ENCODE data around the gene PIP4K2C. TPM values are rescaled to one million over a fixed set of nuclear protein-coding genes. Genes with fewer than 3 reads are reported as not detected.
"Not testable (repeated sequence)": the region's sequence is repeated elsewhere in the genome, so short reads cannot be mapped to it uniquely, and the experiment has no call there.

PIP4K2C gene
- total RNA-seq, 2 experiments from 2014 or later, result 17.8 to 20.6 TPM

GRCh38 chr12:57563358-57563757 lies 27.6 kb upstream of the PIP4K2C start:
- Mint-ChIP-seq H3K9me3 (no peaks in the 10 kb centered on the region), H3K4me1 (ENCODE audit: low read depth) (no peaks in the 10 kb centered on the region), H3K36me3 (no peaks in the 10 kb centered on the region), H3K4me3 (no peak overlapping the region), H3K27me3 (no peaks in the 10 kb centered on the region), H3K27ac (no peak overlapping the region)
- ChIA-PET POLR2A (no interaction called here), CTCF (interaction anchor here (3.3 kb wide), 1 partner anchor 19 kb away, joined by 14 read pairs; no protein-coding TSS in a partner anchor)
- DNase-seq, result no peak
- intact Hi-C loops (cut with micrococcal nuclease), result no loop called here

DNA sequence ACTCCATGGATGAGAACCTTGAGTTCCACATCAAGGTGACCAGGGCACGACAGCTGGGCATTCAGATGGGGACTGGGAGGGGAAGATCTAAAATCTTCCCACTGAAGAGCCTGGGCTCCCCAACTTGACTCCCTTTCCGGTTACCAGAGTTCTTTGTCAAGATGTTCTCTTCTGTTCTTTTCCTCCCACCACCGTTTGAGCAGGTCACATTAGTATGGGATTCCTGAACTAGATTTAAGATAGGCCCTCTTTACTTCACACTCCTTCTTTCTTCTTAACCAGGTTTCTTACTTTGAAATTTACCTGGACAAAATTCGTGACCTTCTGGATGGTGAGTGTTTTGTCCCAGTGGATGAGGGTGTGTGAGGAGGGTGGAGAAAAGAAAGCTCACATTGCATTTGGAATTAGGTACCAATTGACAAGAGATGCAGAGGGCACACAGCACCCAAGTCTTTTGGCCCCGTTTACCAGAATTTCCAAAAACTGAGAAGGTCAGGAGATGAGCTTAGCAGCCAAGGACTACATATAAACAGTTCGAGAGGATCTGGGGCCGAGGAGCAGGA lies 26.7 kb upstream of the PIP4K2C start:
- Mint-ChIP-seq H3K27me3 (no peaks in the 10 kb centered on the region), H3K27ac (no peak overlapping the region), H3K4me1 (ENCODE audit: low read depth) (no peaks in the 10 kb centered on the region), H3K36me3 (no peaks in the 10 kb centered on the region), H3K9me3 (no peaks in the 10 kb centered on the region), H3K4me3 (no peak overlapping the region)
- ChIA-PET POLR2A (no interaction called here), CTCF (interaction anchor here (3.3 kb wide), 1 partner anchor 18 kb away, joined by 14 read pairs; no protein-coding TSS in a partner anchor)
- DNase-seq, result no peak
- intact Hi-C loops (cut with micrococcal nuclease), result no loop called here

DNA sequence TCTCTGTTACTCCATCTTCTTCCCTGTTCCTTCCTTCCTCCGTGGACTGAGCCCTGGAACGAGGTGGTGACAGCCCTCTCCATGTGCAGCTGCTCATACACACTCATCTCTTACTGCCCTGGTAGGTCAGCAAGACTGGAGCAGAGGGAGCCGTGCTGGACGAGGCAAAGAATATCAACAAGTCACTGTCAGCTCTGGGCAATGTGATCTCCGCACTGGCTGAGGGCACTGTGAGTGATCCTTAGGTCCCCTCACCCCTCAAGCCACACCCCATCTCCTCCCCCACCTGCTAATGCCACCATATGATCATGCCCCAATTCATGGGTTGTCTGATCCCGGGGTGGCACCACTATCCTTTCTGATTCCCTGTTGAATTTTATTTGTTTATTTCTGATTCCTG lies 22.2 kb upstream of the PIP4K2C start:
- Mint-ChIP-seq H3K36me3 (no peaks in the 10 kb centered on the region), H3K9me3 (no peaks in the 10 kb centered on the region)
- POLR2A ChIA-PET, result no interaction called here

GRCh38 chr12:57569858-57570257 lies 21.1 kb upstream of the PIP4K2C start:
- Mint-ChIP-seq H3K4me3 (no peak overlapping the region), H3K36me3 (no peaks in the 10 kb centered on the region), H3K27me3 (no peaks in the 10 kb centered on the region), H3K4me1 (ENCODE audit: low read depth) (no peaks in the 10 kb centered on the region), H3K27ac (no peak overlapping the region), H3K9me3 (no peaks in the 10 kb centered on the region)
- intact Hi-C loops (cut with micrococcal nuclease), result no loop called here
- ChIA-PET POLR2A (no interaction called here), CTCF (interaction anchor here (0.7 to 1.0 kb wide), 3 partner anchors 14 to 111 kb away, joined by 3 read pairs; partner anchors contain the start of gene DCTN2)
- no peak for DNase-seq

More for the DNA sequence above, 22.2 kb upstream of the PIP4K2C start:
- no peaks in the 10 kb centered on the region for H3K27me3 Mint-ChIP-seq
- intact Hi-C loops (cut with micrococcal nuclease), result no loop called here
- DNase-seq, result no peak
- CTCF ChIA-PET, result interaction anchor here (0.8 kb wide), 1 partner anchor 22 kb away, joined by 3 read pairs; the partner anchor contains the start of gene DCTN2
- no peaks in the 10 kb centered on the region for H3K4me1 Mint-ChIP-seq (ENCODE audit: low read depth)
- H3K4me3 Mint-ChIP-seq, result no peak overlapping the region
- H3K27ac Mint-ChIP-seq, result no peak overlapping the region

- H3K4me3 Mint-ChIP-seq; H3K9me3 Mint-ChIP-seq; DNase-seq; intact Hi-C loops (cut with micrococcal nuclease); H3K36me3 Mint-ChIP-seq; H3K27me3 Mint-ChIP-seq; POLR2A ChIA-PET; H3K4me1 Mint-ChIP-seq (ENCODE audit: low read depth); H3K27ac Mint-ChIP-seq: not testable (repeated sequence)
- CTCF ChIA-PET, result interaction anchor here (1.0 kb wide), 2 partner anchors 13 kb away, joined by 3 to 5 read pairs; no protein-coding TSS in a partner anchor
Observed at GRCh38 chr12:57570438-57570837, 20.6 kb upstream of the PIP4K2C start.

DNA sequence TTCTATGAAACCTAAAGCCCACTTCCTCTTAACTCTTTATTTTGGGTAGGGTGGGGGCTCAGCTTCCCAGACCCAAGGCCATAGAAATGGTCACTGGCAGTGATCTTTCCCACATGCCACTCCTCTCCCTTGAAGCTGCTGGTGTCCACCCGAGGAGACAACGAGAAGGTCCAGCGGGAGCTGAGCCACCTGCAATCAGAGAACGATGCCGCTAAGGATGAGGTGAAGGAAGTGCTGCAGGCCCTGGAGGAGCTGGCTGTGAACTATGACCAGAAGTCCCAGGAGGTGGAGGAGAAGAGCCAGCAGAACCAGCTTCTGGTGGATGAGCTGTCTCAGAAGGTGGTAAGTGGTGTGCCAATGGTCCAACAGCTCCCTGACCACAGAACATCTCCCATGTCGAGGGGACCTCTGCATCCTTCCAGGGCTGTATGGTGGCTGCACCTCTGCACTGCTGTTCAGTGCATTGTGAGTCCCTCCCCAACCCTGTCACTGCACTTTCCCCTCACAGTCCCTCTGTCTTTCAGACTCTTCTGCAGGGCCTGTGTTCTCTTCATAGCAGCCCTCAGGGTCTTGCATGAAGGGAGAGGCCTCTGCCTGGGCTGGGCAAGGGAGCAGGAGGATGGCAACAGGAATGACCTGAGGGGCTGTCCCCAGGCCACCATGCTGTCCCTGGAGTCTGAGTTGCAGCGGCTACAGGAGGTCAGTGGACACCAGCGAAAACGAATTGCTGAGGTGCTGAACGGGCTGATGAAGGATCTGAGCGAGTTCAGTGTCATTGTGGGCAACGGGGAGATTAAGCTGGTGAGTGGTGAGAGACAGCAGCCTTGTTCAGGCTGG lies 18.8 kb upstream of the PIP4K2C start:
- intact Hi-C loops (cut with micrococcal nuclease), result no loop called here
- no peak for DNase-seq
- H3K4me1 Mint-ChIP-seq (ENCODE audit: low read depth), result no peaks in the 10 kb centered on the region
- H3K9me3 Mint-ChIP-seq, result no peaks in the 10 kb centered on the region
- no peak overlapping the region for H3K27ac Mint-ChIP-seq
- no peak overlapping the region for H3K4me3 Mint-ChIP-seq
- no peaks in the 10 kb centered on the region for H3K36me3 Mint-ChIP-seq
- no peaks in the 10 kb centered on the region for H3K27me3 Mint-ChIP-seq
- ChIA-PET POLR2A (no interaction called here), CTCF (interaction anchor here (0.6 to 0.9 kb wide), 2 partner anchors 8 to 335 kb away, joined by 3 read pairs; no protein-coding TSS in a partner anchor)

DNA sequence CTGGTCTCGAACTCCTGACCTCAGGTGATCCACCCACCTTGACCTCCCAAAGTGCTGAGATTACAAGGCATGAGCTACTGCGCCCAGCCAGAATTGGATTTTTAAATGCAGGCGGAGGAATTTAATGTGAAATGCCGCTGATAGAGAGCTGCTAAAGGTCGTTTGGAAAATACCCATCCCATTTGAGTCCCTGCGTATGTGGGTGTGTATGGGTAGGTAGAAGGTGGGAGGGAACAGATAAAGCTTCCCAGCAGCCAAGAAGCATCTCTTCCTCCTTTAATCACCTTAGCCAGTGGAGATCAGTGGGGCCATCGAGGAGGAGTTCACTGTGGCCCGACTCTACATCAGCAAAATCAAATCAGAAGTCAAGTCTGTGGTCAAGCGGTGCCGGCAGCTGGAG lies 16.2 kb upstream of the PIP4K2C start:
- no peaks in the 10 kb centered on the region for H3K4me1 Mint-ChIP-seq (ENCODE audit: low read depth)
- H3K36me3 Mint-ChIP-seq, result no peaks in the 10 kb centered on the region
- no peak overlapping the region for H3K4me3 Mint-ChIP-seq
- ChIA-PET POLR2A (no interaction called here), CTCF (interaction anchor here (1.0 to 2.0 kb wide), 4 partner anchors 8 to 55 kb away, joined by 3 to 10 read pairs (median 6); no protein-coding TSS in a partner anchor)
- no peaks in the 10 kb centered on the region for H3K27me3 Mint-ChIP-seq
- H3K27ac Mint-ChIP-seq, result no peak overlapping the region
- H3K9me3 Mint-ChIP-seq, result no peaks in the 10 kb centered on the region
- intact Hi-C loops (cut with micrococcal nuclease), result no loop called here
- DNase-seq, result no peak

DNA sequence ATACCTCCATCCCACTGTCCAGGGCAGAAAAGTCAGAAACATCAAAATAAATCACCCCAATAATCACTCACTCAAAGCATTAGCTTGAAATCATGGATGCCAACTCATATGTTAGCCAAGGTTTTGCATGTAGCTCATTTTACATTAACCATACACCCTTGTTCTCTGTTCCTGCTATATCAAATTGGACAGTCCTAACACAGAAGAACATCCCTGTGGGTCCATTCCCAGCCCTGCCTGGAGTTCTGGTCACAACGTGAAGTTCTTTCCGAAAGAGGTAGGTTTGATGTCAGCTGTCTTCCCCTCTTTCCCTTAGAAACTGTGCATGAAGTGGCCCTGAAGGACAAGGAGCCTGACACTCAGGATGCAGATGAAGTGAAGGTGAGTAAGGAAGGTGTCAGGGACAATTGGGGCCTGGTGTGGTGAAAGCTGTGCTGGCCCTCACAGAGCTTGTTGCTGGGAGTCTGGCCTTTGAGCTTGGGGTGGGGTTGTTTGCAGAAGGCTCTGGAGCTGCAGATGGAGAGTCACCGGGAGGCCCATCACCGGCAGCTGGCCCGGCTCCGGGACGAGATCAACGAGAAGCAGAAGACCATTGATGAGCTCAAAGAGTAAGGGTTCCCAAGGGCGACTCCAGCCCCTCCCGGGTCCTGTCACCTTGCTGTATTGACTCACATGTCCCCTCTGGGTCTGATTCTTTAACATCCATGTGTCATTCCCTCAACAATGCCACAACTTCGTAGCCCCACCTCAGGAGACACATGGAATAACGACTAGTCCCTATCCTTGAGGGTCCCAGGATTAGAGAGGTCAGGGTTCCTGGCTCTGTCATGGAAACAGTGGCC lies 15.0 kb upstream of the PIP4K2C start:
- intact Hi-C loops (cut with micrococcal nuclease), result no loop called here

DNA sequence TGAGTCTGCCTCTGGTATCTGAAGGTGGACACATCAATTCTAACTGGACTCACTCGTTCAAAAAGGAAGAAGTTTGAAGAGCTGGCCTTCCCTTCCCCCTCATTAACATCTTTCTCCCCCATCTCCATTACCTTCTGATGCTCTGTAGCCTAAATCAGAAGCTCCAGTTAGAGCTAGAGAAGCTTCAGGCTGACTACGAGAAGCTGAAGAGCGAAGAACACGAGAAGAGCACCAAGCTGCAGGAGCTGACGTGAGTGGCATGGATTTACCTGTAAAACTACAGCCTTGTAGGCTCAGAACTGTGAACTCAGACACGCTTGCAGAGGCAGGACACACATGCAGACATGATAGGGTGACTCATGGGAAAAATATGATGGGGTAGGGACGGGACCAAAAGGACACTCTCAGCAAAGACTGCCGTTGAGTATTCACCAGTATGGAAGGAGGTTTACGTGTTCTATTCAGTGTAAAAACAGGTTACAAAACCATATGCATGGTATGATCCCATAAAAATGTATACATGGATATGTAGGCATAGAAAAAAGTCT lies 14.3 kb upstream of the PIP4K2C start:
- DNase-seq, result no peak
- H3K4me1 Mint-ChIP-seq (ENCODE audit: low read depth), result no peaks in the 10 kb centered on the region
- no peak overlapping the region for H3K27ac Mint-ChIP-seq
- intact Hi-C loops (cut with micrococcal nuclease), result no loop called here
- no peak overlapping the region for H3K4me3 Mint-ChIP-seq
- no peaks in the 10 kb centered on the region for H3K27me3 Mint-ChIP-seq
- H3K36me3 Mint-ChIP-seq, result no peaks in the 10 kb centered on the region
- ChIA-PET CTCF (no interaction called here), POLR2A (no interaction called here)
- H3K9me3 Mint-ChIP-seq, result no peaks in the 10 kb centered on the region

More for the DNA sequence above, 15.0 kb upstream of the PIP4K2C start:
- no peak for DNase-seq
- Mint-ChIP-seq H3K27ac (no peak overlapping the region), H3K36me3 (no peaks in the 10 kb centered on the region), H3K4me3 (no peak overlapping the region), H3K9me3 (no peaks in the 10 kb centered on the region), H3K27me3 (no peaks in the 10 kb centered on the region), H3K4me1 (ENCODE audit: low read depth) (no peaks in the 10 kb centered on the region)
- ChIA-PET POLR2A (no interaction called here), CTCF (interaction anchor here (0.8 to 2.0 kb wide), 6 partner anchors 7 to 117 kb away, joined by 3 to 10 read pairs (median 4); no protein-coding TSS in a partner anchor)

DNA sequence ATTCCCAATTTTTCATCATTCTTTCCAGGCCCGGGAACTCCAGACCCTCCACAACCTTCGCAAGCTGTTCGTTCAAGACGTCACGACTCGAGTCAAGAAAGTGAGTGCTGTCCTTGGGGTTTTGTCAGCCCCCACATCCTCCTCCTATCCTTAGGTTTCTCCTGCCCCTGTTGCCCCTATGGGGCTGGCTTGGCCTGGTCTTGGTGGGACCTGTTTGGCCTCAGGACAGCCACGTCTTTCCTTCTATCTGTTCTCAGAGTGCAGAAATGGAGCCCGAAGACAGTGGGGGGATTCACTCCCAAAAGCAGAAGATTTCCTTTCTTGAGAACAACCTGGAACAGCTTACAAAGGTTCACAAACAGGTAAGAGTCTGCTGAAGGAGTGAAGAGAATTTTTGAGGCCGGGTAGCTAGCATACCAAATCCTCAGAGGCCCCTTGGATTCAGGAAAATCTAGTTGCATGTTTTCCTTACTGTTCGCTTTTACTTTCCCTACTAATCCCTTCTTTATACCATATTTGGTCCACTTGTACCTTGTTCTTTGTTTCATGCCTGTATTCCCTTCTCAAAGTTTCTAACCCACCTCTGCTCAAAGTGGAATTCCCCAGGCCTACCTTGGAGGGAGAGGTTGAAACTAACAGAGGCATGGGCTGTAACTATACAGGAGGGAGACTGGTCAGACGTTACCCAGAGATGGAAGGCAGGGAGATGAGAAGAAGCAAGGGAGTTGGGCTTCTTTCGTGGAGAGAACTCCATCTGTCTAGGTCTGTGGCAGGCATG lies 12.8 kb upstream of the PIP4K2C start:
- DNase-seq, result no peak
- no peaks in the 10 kb centered on the region for H3K36me3 Mint-ChIP-seq
- CTCF ChIA-PET, result no interaction called here
- H3K4me3 Mint-ChIP-seq, result no peak overlapping the region
- no peak overlapping the region for H3K27ac Mint-ChIP-seq
- H3K27me3 Mint-ChIP-seq, result no peaks in the 10 kb centered on the region
- H3K9me3 Mint-ChIP-seq, result no peaks in the 10 kb centered on the region
- intact Hi-C loops (cut with micrococcal nuclease), result no loop called here
- POLR2A ChIA-PET, result no interaction called here
- H3K4me1 Mint-ChIP-seq (ENCODE audit: low read depth), result no peaks in the 10 kb centered on the region

- peaks cover 2% of the 10 kb centered on the region for H3K27me3 Mint-ChIP-seq
- no peaks in the 10 kb centered on the region for H3K4me1 Mint-ChIP-seq (ENCODE audit: low read depth)
- H3K4me3 Mint-ChIP-seq, result no peak overlapping the region
- CTCF ChIA-PET, result interaction anchor here (7.2 kb wide), 1 partner anchor 44 kb away, joined by 112 read pairs; no protein-coding TSS in a partner anchor
- H3K27ac Mint-ChIP-seq, result no peak overlapping the region
- no peaks in the 10 kb centered on the region for H3K36me3 Mint-ChIP-seq
- POLR2A ChIA-PET, result no interaction called here
- DNase-seq, result no peak
- intact Hi-C loops (cut with micrococcal nuclease), result no loop called here
- no peaks in the 10 kb centered on the region for H3K9me3 Mint-ChIP-seq
Observed at GRCh38 chr12:57579011-57579410, 12.0 kb upstream of the PIP4K2C start.

All from activated CD4-positive, alpha-beta memory T cell treated with anti-CD3 and anti-CD28 coated beads for 36 hours (primary cell).